ENCODE data around the gene PROSER3. TPM values are rescaled to one million over a fixed set of nuclear protein-coding genes. Genes with fewer than 3 reads are reported as not detected.
A peak's percentile ranks its signal among the peaks of the same experiment; 100 is the strongest.

The PROSER3 gene
- polyA plus RNA-seq, 1 donor (not counting 4 experiments of a cell fraction or from before 2014, with no cell fraction given), result 5.5 TPM

- Histone ChIP-seq H3K4me3 (ENCODE audit: control insufficient read depth in 2 of 3, extremely low read depth in 1 of 3, insufficient read depth in 2 of 3, low read depth in 1 of 3, low read length in 3 of 3) (peak overlapping the region; percentile 44 to 84 (median 79)), H3K9ac (ENCODE audit: control insufficient read depth, extremely low read depth, insufficient read depth, low read length) (peak overlapping the region; percentile 61), H3K9me1 (ENCODE audit: control insufficient read depth, extremely low read depth, insufficient read depth, low read length) (no peaks in the 10 kb centered on the region), H3K4me2 (ENCODE audit: control insufficient read depth, extremely low read depth, insufficient read depth, low read depth, low read length) (peak overlapping the region; percentile 98), H3K4me1 (ENCODE audit: control insufficient read depth, extremely low read depth, insufficient read depth, low read length) (peaks cover 16% of the 10 kb centered on the region), H3K27me3 (ENCODE audit: control insufficient read depth, extremely low read depth, insufficient read depth, low read length) (no peaks in the 10 kb centered on the region), H3K9me3 (ENCODE audit: control insufficient read depth, low read depth, low read length) (no peaks in the 10 kb centered on the region), H3K79me2 (ENCODE audit: control insufficient read depth, insufficient read depth, low read length) (peaks cover 9% of the 10 kb centered on the region), H3K36me3 (ENCODE audit: control insufficient read depth in 2 of 2, extremely low read depth in 1 of 2, insufficient read depth in 2 of 2, low read length in 2 of 2) (peaks cover 24 to 26% of the 10 kb centered on the region in 2 experiments), H4K20me1 (ENCODE audit: control insufficient read depth, extremely low read depth, insufficient read depth, low read length) (peaks cover 3% of the 10 kb centered on the region), H3K27ac (ENCODE audit: control insufficient read depth, insufficient read depth, low read length) (peak overlapping the region; percentile 8), H2AFZ (ENCODE audit: control insufficient read depth, low read length) (peak overlapping the region; percentile 95)
- dilution Hi-C loops (cut with MboI; ENCODE audit: extremely low pct_ligation_motif_present, low sequenced_read_pairs), result no loop called here
- TF ChIP-seq EZH2 (IDR thresholded peaks at IDR 0.05; ENCODE audit: low read length) (no peak), CTCF (optimal IDR thresholded peaks at IDR 0.05 in 1 of 3, IDR thresholded peaks at IDR 0.05 in 1 of 3, conservative IDR thresholded peaks at IDR 0.05 in 1 of 3; ENCODE audit: extremely low read depth in 1 of 3, insufficient read depth in 2 of 3, low read length in 3 of 3) (peak in 2 of 3 experiments; percentile 0 to 8)
- no peak for DNase-seq (ENCODE audit: low read depth, low spot score)
- no peak for FAIRE-seq
Observed at GRCh38 chr19:35741203-35741515, 16.8 kb upstream of the PROSER3 start.

DNA sequence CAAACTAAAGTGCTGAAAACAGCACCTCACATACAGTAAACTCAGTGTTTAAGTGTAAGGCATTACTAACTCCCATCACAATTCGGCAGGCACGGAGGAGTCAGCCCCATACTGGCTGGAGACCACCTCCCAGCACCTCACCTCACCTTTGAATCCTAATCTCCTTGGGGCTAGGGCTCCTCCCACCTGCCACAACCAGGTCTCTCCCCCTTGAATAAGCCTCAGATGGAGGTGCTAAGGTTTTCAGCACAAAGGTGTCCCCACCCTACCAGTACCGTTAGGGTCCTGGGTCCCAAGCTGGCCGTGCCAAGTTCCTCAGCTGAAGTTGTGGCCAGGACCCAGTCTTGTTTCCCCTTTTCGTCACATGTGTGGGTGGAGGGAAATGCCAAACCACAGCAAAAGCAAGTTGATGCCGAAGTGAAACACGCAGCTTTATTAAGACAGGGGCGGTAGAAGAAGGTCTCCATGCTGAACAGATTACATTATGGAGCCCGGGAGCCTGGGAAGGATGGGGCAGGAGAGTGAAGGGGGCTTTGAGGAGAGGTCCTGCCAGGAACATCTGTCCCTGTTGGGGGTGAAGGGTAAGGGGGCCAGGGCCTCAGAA lies 15.8 kb upstream of the PROSER3 start, which contains the start of gene IGFLR1:
IGFLR1 (minus strand) TSS at position 332 of the 604 bp plus-strand sequence. CDS start 1,272 bp downstream, outside the sequence.
- H3K9ac ChIP-seq (ENCODE audit: control insufficient read depth, extremely low read depth, insufficient read depth, low read length), result no peak within 1 kb of the TSS
- H3K9me1 ChIP-seq (ENCODE audit: control insufficient read depth, extremely low read depth, insufficient read depth, low read length), result no peaks in the 10 kb centered on the region
- H3K36me3 ChIP-seq (ENCODE audit: control insufficient read depth in 2 of 2, extremely low read depth in 1 of 2, insufficient read depth in 2 of 2, low read length in 2 of 2), result peaks cover 17% of the 10 kb centered on the region in 2 experiments
- H3K4me2 ChIP-seq (ENCODE audit: control insufficient read depth, extremely low read depth, insufficient read depth, low read depth, low read length), result no peak within 1 kb of the TSS
- peaks cover 13% of the 10 kb centered on the region for H3K79me2 ChIP-seq (ENCODE audit: control insufficient read depth, insufficient read depth, low read length)
- H3K4me1 ChIP-seq (ENCODE audit: control insufficient read depth, extremely low read depth, insufficient read depth, low read length), result peaks cover 23% of the 10 kb centered on the region
- FAIRE-seq (no peak), DNase-seq (ENCODE audit: low read depth, low spot score) (no peak)
- H3K27ac ChIP-seq (ENCODE audit: control insufficient read depth, insufficient read depth, low read length), result no peak within 1 kb of the TSS
- no peak within 1 kb of the TSS for H3K4me3 ChIP-seq (ENCODE audit: control insufficient read depth in 2 of 3, extremely low read depth in 1 of 3, insufficient read depth in 2 of 3, low read depth in 1 of 3, low read length in 3 of 3)
- dilution Hi-C loops (cut with MboI; ENCODE audit: extremely low pct_ligation_motif_present, low sequenced_read_pairs), result no loop called here
- H3K27me3 ChIP-seq (ENCODE audit: control insufficient read depth, extremely low read depth, insufficient read depth, low read length), result no peaks in the 10 kb centered on the region
- TF ChIP-seq CTCF (optimal IDR thresholded peaks at IDR 0.05 in 1 of 3, IDR thresholded peaks at IDR 0.05 in 1 of 3, conservative IDR thresholded peaks at IDR 0.05 in 1 of 3; ENCODE audit: extremely low read depth in 1 of 3, insufficient read depth in 2 of 3, low read length in 3 of 3) (no peak), EZH2 (IDR thresholded peaks at IDR 0.05; ENCODE audit: low read length) (no peak)
- no peaks in the 10 kb centered on the region for H3K9me3 ChIP-seq (ENCODE audit: control insufficient read depth, low read depth, low read length)
- H4K20me1 ChIP-seq (ENCODE audit: control insufficient read depth, extremely low read depth, insufficient read depth, low read length), result no peaks in the 10 kb centered on the region
- no peak within 1 kb of the TSS for H2AFZ ChIP-seq (ENCODE audit: control insufficient read depth, low read length)

Data from keratinocyte (primary cell).